Hepatocyte (in vitro differentiated cells): ENCODE data around the gene RIT2. TPM values are rescaled to one million over a fixed set of nuclear protein-coding genes. Genes with fewer than 3 reads are reported as not detected.

ENCODE experiments used
- DNase-seq: peaks from one replicate; pipeline ENCODE4 v3.0.0-alpha.2; 2016; ENCODE audit warnings: low spot score
- H2AFZ ChIP-seq: fragments of 200-600 bp; sonication (generic); 2 replicates; pipeline ENCODE4 v1.6.0; 2016; ENCODE audit warnings: antibody characterized with exemption, mild to moderate bottlenecking
- H3K27ac ChIP-seq: fragments of 200-600 bp; sonication (generic); 2 replicates; pipeline ENCODE4 v1.5.1; 2016; ENCODE audit warnings: mild to moderate bottlenecking
- H3K27me3 ChIP-seq: fragments of 200-600 bp; sonication (generic); 2 replicates; pipeline ENCODE4 v1.6.1; 2016
- H3K36me3 ChIP-seq: fragments of 200-600 bp; sonication (generic); replicated peaks from 2 replicates; pipeline ENCODE4 v1.5.1; 2016; ENCODE audit warnings: low read depth; ENCODE audit not compliant: insufficient read depth
- H3K4me1 ChIP-seq: fragments of 200-600 bp; sonication (generic); 2 replicates; pipeline ENCODE4 v1.5.1; 2016; ENCODE audit warnings: mild to moderate bottlenecking, moderate library complexity; ENCODE audit not compliant: insufficient read depth
- H3K4me2 ChIP-seq: fragments of 200-600 bp; sonication (generic); 2 replicates; pipeline ENCODE4 v1.6.0; 2016
- H3K4me3 ChIP-seq: fragments of 200-600 bp; sonication (generic); 2 replicates; pipeline ENCODE4 v1.5.1; 2016; ENCODE audit warnings: mild to moderate bottlenecking
- H3K79me2 ChIP-seq: fragments of 200-600 bp; sonication (generic); 2 replicates; pipeline ENCODE4 v1.6.0; 2017; ENCODE audit warnings: mild to moderate bottlenecking
- H3K9me2 ChIP-seq: fragments of 200-600 bp; sonication (generic); replicated peaks from 2 replicates; pipeline ENCODE4 v1.6.0; 2017; ENCODE audit warnings: mild to moderate bottlenecking; ENCODE audit not compliant: insufficient read depth
- H3K9me3 ChIP-seq: fragments of 200-600 bp; sonication (generic); 2 replicates; pipeline ENCODE4 v1.5.1; 2016; ENCODE audit warnings: low read depth, mild to moderate bottlenecking
- H4K20me1 ChIP-seq: fragments of 200-600 bp; sonication (generic); 2 replicates; pipeline ENCODE4 v1.6.0; 2016; ENCODE audit warnings: mild to moderate bottlenecking; ENCODE audit not compliant: insufficient read depth, poor library complexity, severe bottlenecking
- CTCF ChIP-seq: fragments of 200-600 bp; sonication (generic); IDR thresholded peaks from 2 replicates; pipeline ENCODE4 v1.5.1; 2016; ENCODE audit warnings: antibody characterized with exemption, mild to moderate bottlenecking; ENCODE audit not compliant: poor library complexity
- EZH2 ChIP-seq: fragments of 200-600 bp; sonication (generic); IDR thresholded peaks from 2 replicates; pipeline ENCODE4 v1.6.1; 2016; ENCODE audit warnings: antibody characterized with exemption, mild to moderate bottlenecking, borderline replicate concordance
- EZH2phosphoT487 ChIP-seq: fragments of 200-600 bp; sonication (generic); IDR thresholded peaks from one replicate; pipeline ENCODE4 v1.6.1; 2018; ENCODE audit warnings: antibody characterized with exemption, mild to moderate bottlenecking, low read depth, moderate library complexity; ENCODE audit not compliant: unreplicated experiment, severe bottlenecking
- WGBS: methylation state at CpG from one replicate; pipeline ENCODE4 v1.1.6; 2016; ENCODE audit warnings: low lambda C conversion rate; ENCODE audit errors: missing lambda C conversion rate; 5-methylcytosine and 5-hydroxymethylcytosine counted together
- polyA plus RNA-seq: library from polyadenylated mRNA; unstranded; fragments of >200 nt; fragmentation: Nextera tagmentation; extraction: Ambion mirVana; gene quantifications from 2 replicates; pipeline ENCODE4 v1.2.1, GENCODE V29; 2016
- total RNA-seq: library from RNA; depleted of rRNA; stranded (reverse); fragments of >200 nt; gene quantifications from 2 replicates; pipeline ENCODE4 v1.2.3, GENCODE V29; 2014

Gene RIT2
- total and polyA plus RNA-seq, 2 experiments from 2014 or later: not detected

DNA sequence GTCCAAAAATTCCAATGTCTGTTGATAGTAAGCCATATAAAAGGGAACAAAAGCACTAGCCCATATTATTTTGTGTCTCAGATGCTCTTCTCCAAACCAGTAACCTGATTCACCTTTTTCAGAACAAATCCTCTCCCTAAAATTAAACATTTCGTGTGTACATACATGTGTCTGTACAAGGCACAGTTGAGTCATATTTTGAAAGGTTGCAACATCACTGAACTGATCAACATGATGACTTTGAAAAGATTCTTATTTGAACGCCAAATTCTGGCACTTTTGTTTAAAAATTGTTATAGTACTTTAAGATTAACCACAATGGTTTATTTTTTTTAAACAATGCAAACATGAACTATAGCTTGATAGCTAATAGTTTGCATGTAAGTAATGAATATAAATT lies 102.5 kb downstream of the RIT2 start:
- no peaks in the 10 kb centered on the region for H3K9me3 ChIP-seq
- 76% methylated on average over 2 of the region's 2 CpGs for WGBS
- no peaks in the 10 kb centered on the region for H3K9me2 ChIP-seq
- no peak for TF ChIP-seq EZH2
- no peak for TF ChIP-seq CTCF
- TF ChIP-seq EZH2phosphoT487: no peak
- H3K4me2 ChIP-seq: no peak overlapping the region
- H3K79me2 ChIP-seq: no peaks in the 10 kb centered on the region
- no peaks in the 10 kb centered on the region for H3K36me3 ChIP-seq
- H3K4me3 ChIP-seq: no peak overlapping the region
- H2AFZ ChIP-seq: no peak overlapping the region
- H3K4me1 ChIP-seq: no peaks in the 10 kb centered on the region
- no peaks in the 10 kb centered on the region for H4K20me1 ChIP-seq
- no peak overlapping the region for H3K27ac ChIP-seq
- no peak for DNase-seq
- no peaks in the 10 kb centered on the region for H3K27me3 ChIP-seq

DNA sequence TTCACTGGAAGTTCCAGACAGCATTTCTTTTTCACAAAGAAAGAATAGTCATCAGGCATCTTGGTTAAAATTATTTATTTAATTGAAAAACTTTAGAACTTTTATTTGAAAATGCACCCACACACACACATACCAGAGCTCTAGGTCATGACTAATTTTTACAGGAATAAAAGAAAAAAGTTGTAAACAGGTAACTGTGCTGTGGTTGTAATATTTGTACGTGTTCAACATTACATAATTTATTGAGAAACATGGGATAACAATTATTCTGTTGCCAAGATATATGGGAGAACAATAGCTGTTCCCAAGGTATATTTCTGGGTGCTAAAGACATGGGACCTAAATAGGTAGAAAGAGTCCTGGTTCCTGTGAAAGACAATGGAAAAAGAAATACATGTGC lies 104.9 kb downstream of the RIT2 start:
- Histone ChIP-seq H4K20me1 (no peaks in the 10 kb centered on the region), H3K4me3 (no peak overlapping the region), H3K36me3 (no peaks in the 10 kb centered on the region), H3K79me2 (no peaks in the 10 kb centered on the region), H3K27ac (no peak overlapping the region), H3K9me2 (no peaks in the 10 kb centered on the region), H2AFZ (no peak overlapping the region), H3K9me3 (no peaks in the 10 kb centered on the region), H3K4me1 (no peaks in the 10 kb centered on the region), H3K4me2 (no peak overlapping the region), H3K27me3 (no peaks in the 10 kb centered on the region)
- DNase-seq: no peak
- no peak for TF ChIP-seq CTCF
- TF ChIP-seq EZH2phosphoT487: no peak
- no peak for TF ChIP-seq EZH2
- WGBS: 89% methylated on average over 1 of the region's 1 CpG

- DNase-seq: no peak
- Histone ChIP-seq H3K27ac (no peak overlapping the region), H3K9me2 (no peaks in the 10 kb centered on the region), H3K9me3 (no peaks in the 10 kb centered on the region), H3K36me3 (no peaks in the 10 kb centered on the region), H3K4me1 (no peaks in the 10 kb centered on the region), H3K79me2 (no peaks in the 10 kb centered on the region), H3K4me3 (no peak overlapping the region), H3K4me2 (no peak overlapping the region), H3K27me3 (no peaks in the 10 kb centered on the region), H2AFZ (no peak overlapping the region), H4K20me1 (no peaks in the 10 kb centered on the region)
- 87% methylated on average over 5 of the region's 5 CpGs for WGBS
- TF ChIP-seq CTCF (no peak), EZH2 (no peak), EZH2phosphoT487 (no peak)
These were observed 105.8 kb downstream of the RIT2 start for GRCh38 chr18:43009674-43010073.

DNA sequence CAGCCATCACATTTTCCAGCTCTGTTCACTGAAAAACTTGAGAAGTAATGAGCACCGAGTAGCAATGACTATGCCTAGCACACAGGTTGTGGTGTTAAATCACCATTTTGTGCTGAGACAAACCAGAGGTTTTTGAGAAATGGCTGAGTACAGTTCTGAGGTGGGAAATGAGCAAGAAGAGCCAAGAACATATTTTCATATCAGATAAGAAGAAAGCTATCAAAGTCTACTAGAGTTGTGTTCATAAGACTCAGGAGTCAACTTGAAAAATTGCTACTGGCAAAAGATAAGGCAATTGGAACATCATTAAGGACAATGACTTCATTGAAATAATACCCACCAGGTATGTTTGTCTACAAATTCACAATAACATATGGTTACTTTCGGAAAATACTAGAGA lies 108.1 kb downstream of the RIT2 start:
- Histone ChIP-seq H3K9me2 (no peaks in the 10 kb centered on the region), H3K9me3 (no peaks in the 10 kb centered on the region), H2AFZ (no peak overlapping the region), H4K20me1 (no peaks in the 10 kb centered on the region), H3K79me2 (no peaks in the 10 kb centered on the region), H3K4me3 (no peak overlapping the region), H3K27me3 (no peaks in the 10 kb centered on the region), H3K27ac (no peak overlapping the region), H3K36me3 (no peaks in the 10 kb centered on the region), H3K4me1 (no peaks in the 10 kb centered on the region), H3K4me2 (no peak overlapping the region)
- no peak for DNase-seq
- 82% methylated on average over 2 of the region's 2 CpGs for WGBS
- no peak for TF ChIP-seq EZH2phosphoT487
- no peak for TF ChIP-seq CTCF
- TF ChIP-seq EZH2: no peak
